ENCODE data around the gene VAV1.

VAV1 gene

DNA sequence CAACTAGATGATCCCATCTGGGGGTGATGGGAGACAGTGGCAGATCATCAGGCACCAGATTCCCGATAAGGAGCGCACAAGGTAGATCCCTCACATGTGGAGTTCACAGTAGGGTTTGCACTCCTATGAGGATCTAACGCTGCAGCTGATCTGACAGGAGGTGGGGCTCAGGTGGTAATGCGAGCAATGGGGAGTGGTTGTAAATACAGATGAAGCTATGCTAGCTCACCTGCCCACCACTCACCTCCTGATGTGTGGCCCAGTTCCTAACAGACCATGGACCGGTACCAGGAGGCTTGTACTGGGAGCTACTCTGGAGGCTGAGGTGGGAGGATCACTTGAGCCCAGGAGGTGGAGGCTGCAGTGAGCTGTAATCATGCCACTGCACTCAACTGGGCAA is 34.8 kb downstream of the VAV1 start:
- no peak overlapping the region for H3K4me2 ChIP-seq (ENCODE audit: low read depth, low read length, poor library complexity, severe bottlenecking)
- no peaks in the 10 kb centered on the region for H3K9me3 ChIP-seq (ENCODE audit: insufficient read depth, low read length)
- H3K9me2 ChIP-seq (replicated peaks; ENCODE audit: insufficient read depth, low read length), result no peaks in the 10 kb centered on the region
- H3K36me3 ChIP-seq (ENCODE audit: low read length), result 0 out of 2 replicates have a peak, but pooled peaks cover 4% of the 10 kb centered on the region
- H3K27ac ChIP-seq (ENCODE audit: low read depth, low read length), result no peak overlapping the region
- peaks cover 16% of the 10 kb centered on the region for H3F3A ChIP-seq (ENCODE audit: insufficient read depth)
- H3K27me3 ChIP-seq (ENCODE audit: low read length), result no peaks in the 10 kb centered on the region
- no peak overlapping the region for H2AFZ ChIP-seq (ENCODE audit: low read depth, low read length, severe bottlenecking)
- H3K9ac ChIP-seq (ENCODE audit: low read length), result no peak overlapping the region
- no peak overlapping the region for H3K4me3 ChIP-seq (ENCODE audit: insufficient read depth, low read length, poor library complexity, severe bottlenecking)
- H3K79me2 ChIP-seq (ENCODE audit: insufficient read depth, low read length), result peaks cover 82% of the 10 kb centered on the region
- no peaks in the 10 kb centered on the region for H4K20me1 ChIP-seq (ENCODE audit: low read depth, low read length)
- no peak for TF ChIP-seq EZH2phosphoT487 (conservative IDR thresholded peaks at IDR 0.05; ENCODE audit: low read length)
- TF ChIP-seq, protein P1, sequence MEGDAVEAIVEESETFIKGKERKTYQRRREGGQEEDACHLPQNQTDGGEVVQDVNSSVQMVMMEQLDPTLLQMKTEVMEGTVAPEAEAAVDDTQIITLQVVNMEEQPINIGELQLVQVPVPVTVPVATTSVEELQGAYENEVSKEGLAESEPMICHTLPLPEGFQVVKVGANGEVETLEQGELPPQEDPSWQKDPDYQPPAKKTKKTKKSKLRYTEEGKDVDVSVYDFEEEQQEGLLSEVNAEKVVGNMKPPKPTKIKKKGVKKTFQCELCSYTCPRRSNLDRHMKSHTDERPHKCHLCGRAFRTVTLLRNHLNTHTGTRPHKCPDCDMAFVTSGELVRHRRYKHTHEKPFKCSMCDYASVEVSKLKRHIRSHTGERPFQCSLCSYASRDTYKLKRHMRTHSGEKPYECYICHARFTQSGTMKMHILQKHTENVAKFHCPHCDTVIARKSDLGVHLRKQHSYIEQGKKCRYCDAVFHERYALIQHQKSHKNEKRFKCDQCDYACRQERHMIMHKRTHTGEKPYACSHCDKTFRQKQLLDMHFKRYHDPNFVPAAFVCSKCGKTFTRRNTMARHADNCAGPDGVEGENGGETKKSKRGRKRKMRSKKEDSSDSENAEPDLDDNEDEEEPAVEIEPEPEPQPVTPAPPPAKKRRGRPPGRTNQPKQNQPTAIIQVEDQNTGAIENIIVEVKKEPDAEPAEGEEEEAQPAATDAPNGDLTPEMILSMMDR (IDR thresholded peaks at IDR 0.05; ENCODE audit: insufficient read depth, low read length, poor library complexity, severe bottlenecking), result no peak

DNA sequence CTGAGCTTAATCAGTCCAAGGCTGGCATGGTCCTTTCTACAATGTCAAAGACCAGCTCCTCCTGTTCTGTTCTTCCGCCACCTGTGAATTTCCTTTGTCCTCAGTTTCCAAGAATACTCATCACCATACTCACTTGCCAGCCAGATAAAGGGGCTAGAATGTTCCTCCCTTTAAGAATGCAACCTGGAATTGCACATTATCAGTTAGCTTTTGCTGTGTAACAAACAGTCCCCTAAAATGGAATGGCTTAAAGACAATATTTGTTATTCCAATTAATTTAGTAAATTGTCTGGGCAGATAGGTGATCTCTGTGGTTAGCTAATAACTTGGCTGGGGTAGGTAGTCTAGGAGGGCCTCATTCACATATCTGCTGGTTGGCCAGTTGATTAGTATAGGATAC is 36.0 kb downstream of the VAV1 start:
- no peak overlapping the region for H3K9ac ChIP-seq (ENCODE audit: low read length)
- TF ChIP-seq, protein P1 (IDR thresholded peaks at IDR 0.05; ENCODE audit: insufficient read depth, low read length, poor library complexity, severe bottlenecking), result no peak
- no peak for TF ChIP-seq EZH2phosphoT487 (conservative IDR thresholded peaks at IDR 0.05; ENCODE audit: low read length)
- no peak overlapping the region for H3K4me3 ChIP-seq (ENCODE audit: insufficient read depth, low read length, poor library complexity, severe bottlenecking)
- H3K27me3 ChIP-seq (ENCODE audit: low read length), result no peaks in the 10 kb centered on the region
- H3K9me3 ChIP-seq (ENCODE audit: insufficient read depth, low read length), result no peaks in the 10 kb centered on the region
- H3K9me2 ChIP-seq (replicated peaks; ENCODE audit: insufficient read depth, low read length), result no peaks in the 10 kb centered on the region
- H3K27ac ChIP-seq (ENCODE audit: low read depth, low read length), result no peak overlapping the region
- no peak overlapping the region for H2AFZ ChIP-seq (ENCODE audit: low read depth, low read length, severe bottlenecking)
- H4K20me1 ChIP-seq (ENCODE audit: low read depth, low read length), result no peaks in the 10 kb centered on the region
- no peak overlapping the region for H3K4me2 ChIP-seq (ENCODE audit: low read depth, low read length, poor library complexity, severe bottlenecking)
- peaks cover 83% of the 10 kb centered on the region for H3K79me2 ChIP-seq (ENCODE audit: insufficient read depth, low read length)
- 0 out of 2 replicates have a peak, but pooled peaks cover 4% of the 10 kb centered on the region for H3K36me3 ChIP-seq (ENCODE audit: low read length)
- peaks cover 5% of the 10 kb centered on the region for H3F3A ChIP-seq (ENCODE audit: insufficient read depth)

DNA sequence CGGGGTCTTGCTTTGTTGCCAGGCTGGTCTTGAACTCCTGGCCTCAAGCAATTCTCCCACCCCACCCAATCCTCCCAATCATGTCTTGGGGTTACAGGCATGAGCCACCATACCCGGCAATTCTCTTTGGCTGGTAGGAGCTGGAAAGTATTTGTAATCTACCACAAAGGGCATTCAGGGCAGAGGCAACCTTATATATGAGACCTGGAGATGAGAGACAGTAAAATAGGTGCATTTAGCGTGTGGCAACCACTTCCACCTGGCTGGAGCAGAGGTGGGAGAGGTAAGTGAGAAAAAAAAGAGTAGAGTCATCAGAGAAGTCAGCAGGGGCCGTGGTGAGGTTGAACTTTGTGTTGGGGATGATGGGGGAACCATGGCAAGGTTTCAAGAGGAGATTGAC is 36.8 kb downstream of the VAV1 start:
- no peaks in the 10 kb centered on the region for H3K9me2 ChIP-seq (replicated peaks; ENCODE audit: insufficient read depth, low read length)
- H4K20me1 ChIP-seq (ENCODE audit: low read depth, low read length), result no peaks in the 10 kb centered on the region
- H2AFZ ChIP-seq (ENCODE audit: low read depth, low read length, severe bottlenecking), result no peak overlapping the region
- no peaks in the 10 kb centered on the region for H3K27me3 ChIP-seq (ENCODE audit: low read length)
- no peak overlapping the region for H3K9ac ChIP-seq (ENCODE audit: low read length)
- no peak overlapping the region for H3K4me2 ChIP-seq (ENCODE audit: low read depth, low read length, poor library complexity, severe bottlenecking)
- no peaks in the 10 kb centered on the region for H3K9me3 ChIP-seq (ENCODE audit: insufficient read depth, low read length)
- H3K4me3 ChIP-seq (ENCODE audit: insufficient read depth, low read length, poor library complexity, severe bottlenecking), result no peak overlapping the region
- H3K79me2 ChIP-seq (ENCODE audit: insufficient read depth, low read length), result peaks cover 85% of the 10 kb centered on the region
- 0 out of 2 replicates have a peak, but pooled peaks cover 4% of the 10 kb centered on the region for H3K36me3 ChIP-seq (ENCODE audit: low read length)
- H3F3A ChIP-seq (ENCODE audit: insufficient read depth), result 0 out of 2 replicates have a peak, but pooled peaks cover 5% of the 10 kb centered on the region
- TF ChIP-seq EZH2phosphoT487 (conservative IDR thresholded peaks at IDR 0.05; ENCODE audit: low read length), result no peak
- TF ChIP-seq, protein P1 (IDR thresholded peaks at IDR 0.05; ENCODE audit: insufficient read depth, low read length, poor library complexity, severe bottlenecking), result no peak
- H3K27ac ChIP-seq (ENCODE audit: low read depth, low read length), result no peak overlapping the region

Measured in SU-DHL-6 (cell line).